ENCODE results near the gene SDK2.

SDK2 gene

GRCh38 chr17:73356561-73357170 lies 287.6 kb downstream of the SDK2 start:
- no peak for DNase-seq

GRCh38 chr17:73354423-73355284 lies 289.6 kb downstream of the SDK2 start:
- DNase-seq, result no peak

- DNase-seq, result no peak
Observed at GRCh38 chr17:73352261-73352660, 292.0 kb downstream of the SDK2 start.

GRCh38 chr17:73351764-73352163 lies 292.5 kb downstream of the SDK2 start:
- DNase-seq, result no peak

- no peak for DNase-seq
Observed at GRCh38 chr17:73350864-73351263, 293.4 kb downstream of the SDK2 start.

GRCh38 chr17:73349647-73350046 lies 294.6 kb downstream of the SDK2 start:
- no peak for DNase-seq

- DNase-seq, result no peak
Observed at GRCh38 chr17:73349138-73349537, 295.1 kb downstream of the SDK2 start.

- no peak for DNase-seq
Observed at GRCh38 chr17:73348829-73349095, 295.5 kb downstream of the SDK2 start.

- DNase-seq, result no peak
Observed at GRCh38 chr17:73348018-73348828, 296.0 kb downstream of the SDK2 start.

- peak; percentile 16 to 54 for DNase-seq
Observed at GRCh38 chr17:73347351-73347750, 296.9 kb downstream of the SDK2 start.

GRCh38 chr17:73346501-73347162 lies 297.6 kb downstream of the SDK2 start:
- DNase-seq, result no peak

GRCh38 chr17:73343739-73344454 lies 300.3 kb downstream of the SDK2 start:
- DNase-seq, result no peak

- no peak for DNase-seq
Observed at GRCh38 chr17:73343168-73343634, 301.0 kb downstream of the SDK2 start.

GRCh38 chr17:73342541-73343167 lies 301.6 kb downstream of the SDK2 start:
- peak in 1 of 2 donors; percentile 3 for DNase-seq

- DNase-seq, result no peak
Observed at GRCh38 chr17:73342050-73342522, 302.2 kb downstream of the SDK2 start.

GRCh38 chr17:73341350-73342049 lies 302.7 kb downstream of the SDK2 start:
- no peak for DNase-seq

- peak; percentile 74 to 79 for DNase-seq
Observed at GRCh38 chr17:73340093-73340596, 304.1 kb downstream of the SDK2 start.

GRCh38 chr17:73338566-73339197 lies 305.6 kb downstream of the SDK2 start:
- no peak for DNase-seq

- DNase-seq, result no peak
Observed at GRCh38 chr17:73338050-73338521, 306.2 kb downstream of the SDK2 start.

GRCh38 chr17:73337330-73337710 lies 306.9 kb downstream of the SDK2 start:
- no peak for DNase-seq
